H1 (cell line): ENCODE results near the gene UBE2E1. TPM values are rescaled to one million over a fixed set of nuclear protein-coding genes. Genes with fewer than 3 reads are reported as not detected.
"Not testable (repeated sequence)": the region's sequence is repeated elsewhere in the genome, so short reads cannot be mapped to it uniquely, and the experiment has no call there.

Source experiments
- CTCF ChIA-PET: fragments of 300-600 bp; sonication (Branson Sonifier 250); formaldehyde crosslinking; loops from one replicate; lab custom pipeline; 2021; ENCODE audit not compliant: partially characterized antibody; lab: Charles Lee
- POLR2A ChIA-PET: fragments of 300-600 bp; sonication (Branson Sonifier 250); formaldehyde crosslinking; loops from one replicate; lab custom pipeline; 2021; ENCODE audit warnings: inconsistent platforms; ENCODE audit not compliant: partially characterized antibody; lab: Charles Lee
- DNase-seq, 2 experiments: peaks; one replicate each; pipeline versions ENCODE4 v3.0.0 to v3.0.0-alpha.2; 2010 to 2022; ENCODE audit warnings: low spot score in 2 of 2, low read depth in 1 of 2, mixed read lengths in 1 of 2
- FAIRE-seq: peaks from 2 replicates; lab custom pipeline; 2011; peaks lifted over from hg19 to GRCh38; lab: Jason Lieb, UNC
- H2AFZ ChIP-seq: 2 replicates; pipeline ENCODE4 v1.8.1; 2012; ENCODE audit warnings: low read length, inconsistent platforms
- H2AK5ac ChIP-seq: 2 replicates; pipeline ENCODE4 v1.6.1; 2013; ENCODE audit warnings: low read depth, low read length
- H2BK120ac ChIP-seq: replicated peaks from 2 replicates; pipeline ENCODE3; 2013; ENCODE audit warnings: low read depth, low read length, inconsistent platforms
- H2BK12ac ChIP-seq: 2 replicates; pipeline ENCODE4 v1.6.1; 2013; ENCODE audit warnings: low read depth, low read length
- H2BK15ac ChIP-seq: 2 replicates; pipeline ENCODE4 v1.6.1; 2013; ENCODE audit warnings: low read length
- H2BK20ac ChIP-seq: 2 replicates; pipeline ENCODE4 v1.6.1; 2013; ENCODE audit warnings: low read length
- H2BK5ac ChIP-seq: 2 replicates; pipeline ENCODE4 v1.6.1; 2013; ENCODE audit warnings: low read depth, low read length
- H3K14ac ChIP-seq: 2 replicates; pipeline ENCODE4 v1.6.1; 2013; ENCODE audit warnings: inconsistent platforms; ENCODE audit not compliant: insufficient read length
- H3K18ac ChIP-seq: 2 replicates; pipeline ENCODE4 v1.6.1; 2013; ENCODE audit warnings: low read length; ENCODE audit errors: extremely low read depth
- H3K23ac ChIP-seq: 2 replicates; pipeline ENCODE4 v1.6.1; 2013; ENCODE audit warnings: inconsistent platforms; ENCODE audit not compliant: insufficient read length
- H3K23me2 ChIP-seq: 2 replicates; pipeline ENCODE4 v1.6.1; 2013; ENCODE audit warnings: low read depth, low read length
- H3K27ac ChIP-seq: 2 replicates; pipeline ENCODE4 v1.6.1; 2011; ENCODE audit warnings: low read depth, low read length, inconsistent platforms
- H3K27me3 ChIP-seq, 4 experiments: replicated peaks in 1 of 4; 1 replicate in 1 of 4; 2 replicates in 3 of 4; pipeline versions ENCODE4 v1.6.1 to v1.8.1; 2011 to 2013; ENCODE audit warnings: low read length in 3 of 4, mild to moderate bottlenecking in 3 of 4, inconsistent platforms in 2 of 4, mixed read lengths in 2 of 4, moderate library complexity in 1 of 4; ENCODE audit not compliant: control insufficient read depth in 3 of 4, insufficient read depth in 3 of 4; ENCODE audit errors: extremely low read depth in 1 of 4
- H3K36me3 ChIP-seq, 4 experiments: 2 replicates each; pipeline versions ENCODE4 v1.6.1 to v1.8.1; 2011 to 2013; ENCODE audit warnings: mild to moderate bottlenecking in 4 of 4, low read length in 3 of 4, moderate library complexity in 2 of 4, control low read depth in 1 of 4, inconsistent platforms in 1 of 4; ENCODE audit not compliant: insufficient read depth in 4 of 4, control insufficient read depth in 2 of 4
- H3K4ac ChIP-seq: replicated peaks from 2 replicates; pipeline ENCODE3; 2013; ENCODE audit warnings: low read length, low read depth, mixed read lengths, inconsistent platforms; ENCODE audit not compliant: insufficient read length
- H3K4me1 ChIP-seq, 4 experiments: replicated peaks in 1 of 4; 1 replicate in 1 of 4; 2 replicates in 3 of 4; pipeline versions ENCODE4 v1.6.1 to v1.8.1; 2011 to 2013; ENCODE audit warnings: low read length in 3 of 4, inconsistent platforms in 2 of 4, mixed read lengths in 1 of 4; ENCODE audit not compliant: insufficient read depth in 4 of 4, control insufficient read depth in 3 of 4
- H3K4me2 ChIP-seq, 2 experiments: 2 replicates each; pipeline versions ENCODE4 v1.6.1 to v1.8.1; 2011 to 2013; ENCODE audit warnings: low read depth in 2 of 2, low read length in 2 of 2, control low read depth in 1 of 2, inconsistent platforms in 1 of 2, mild to moderate bottlenecking in 1 of 2; ENCODE audit not compliant: insufficient read depth in 1 of 2
- H3K4me3 ChIP-seq, 4 experiments: fragments of 200-600, 300-600 bp in 1 of 4; sonication (generic), shearing (Covaris generic), sonication (Bioruptor Twin) in 1 of 4; 2 replicates each; pipeline versions ENCODE4 v1.5.1 to v1.8.1; 2011 to 2016; ENCODE audit warnings: low read length in 4 of 4, low read depth in 3 of 4, control low read depth in 2 of 4, inconsistent platforms in 2 of 4, mild to moderate bottlenecking in 2 of 4, mixed read lengths in 1 of 4, moderate library complexity in 1 of 4; ENCODE audit not compliant: insufficient read depth in 2 of 4; ENCODE audit errors: extremely low read depth in 1 of 4
- H3K56ac ChIP-seq: replicated peaks from 2 replicates; pipeline ENCODE3; 2013; ENCODE audit warnings: low read depth, mild to moderate bottlenecking, mixed read lengths, low read length, inconsistent platforms; ENCODE audit not compliant: insufficient read length
- H3K79me1 ChIP-seq: 2 replicates; pipeline ENCODE4 v1.6.1; 2013; ENCODE audit warnings: low read depth, low read length, control low read depth
- H3K79me2 ChIP-seq, 2 experiments: 2 replicates each; pipeline versions ENCODE4 v1.6.1 to v1.8.1; 2012 to 2013; ENCODE audit warnings: low read length in 2 of 2, mild to moderate bottlenecking in 2 of 2, inconsistent platforms in 1 of 2; ENCODE audit not compliant: insufficient read depth in 2 of 2, control insufficient read depth in 1 of 2
- H3K9ac ChIP-seq, 4 experiments: replicated peaks in 1 of 4; 1 replicate in 1 of 4; 2 replicates in 3 of 4; pipeline versions ENCODE4 v1.6.1 to v1.8.1; 2011 to 2013; ENCODE audit warnings: low read depth in 3 of 4, low read length in 3 of 4, control low read depth in 2 of 4, mild to moderate bottlenecking in 2 of 4, moderate library complexity in 2 of 4, inconsistent platforms in 1 of 4; ENCODE audit errors: extremely low read depth in 1 of 4
- H3K9me3 ChIP-seq, 2 experiments: 2 replicates each; pipeline versions ENCODE4 v1.6.1 to v1.8.1; 2012 to 2013; ENCODE audit warnings: mild to moderate bottlenecking in 2 of 2, moderate library complexity in 2 of 2, control low read depth in 1 of 2, inconsistent platforms in 1 of 2, low read depth in 1 of 2, low read length in 1 of 2, mixed read lengths in 1 of 2; ENCODE audit not compliant: insufficient read depth in 2 of 2
- H4K20me1 ChIP-seq, 2 experiments: replicated peaks in 1 of 2; 2 replicates each; pipeline versions ENCODE3 to v1.8.1; 2011 to 2013; ENCODE audit warnings: inconsistent platforms in 2 of 2, low read length in 2 of 2, mild to moderate bottlenecking in 1 of 2; ENCODE audit not compliant: insufficient read depth in 2 of 2, control insufficient read depth in 1 of 2
- H4K5ac ChIP-seq: 2 replicates; pipeline ENCODE4 v1.6.1; 2013; ENCODE audit warnings: low read length, low read depth, mixed read lengths, inconsistent platforms; ENCODE audit not compliant: insufficient read length
- H4K8ac ChIP-seq: 2 replicates; pipeline ENCODE4 v1.8.0; 2013; ENCODE audit warnings: mild to moderate bottlenecking, moderate library complexity, low read length, inconsistent platforms; ENCODE audit not compliant: insufficient read depth; ENCODE audit errors: extremely low read depth
- H4K91ac ChIP-seq: replicated peaks from 2 replicates; pipeline ENCODE3; 2013; ENCODE audit warnings: low read length, mixed read lengths, inconsistent platforms; ENCODE audit not compliant: insufficient read length
- BCL11A ChIP-seq, 2 experiments: IDR thresholded peaks; one replicate each; pipeline ENCODE4 v1.6.1; 2011; ENCODE audit warnings: low read depth in 2 of 2, low read length in 2 of 2, mild to moderate bottlenecking in 2 of 2
- FOSL1 ChIP-seq: IDR thresholded peaks from 2 replicates; pipeline ENCODE4 v1.6.1; 2011; ENCODE audit warnings: mild to moderate bottlenecking, low read depth, low read length, moderate library complexity; ENCODE audit not compliant: insufficient read depth
- KDM1A ChIP-seq: fragments of 200-600, 300-600 bp; sonication (generic); IDR thresholded peaks from 2 replicates; pipeline ENCODE4 v1.7.1; 2016; ENCODE audit warnings: mild to moderate bottlenecking, low read length, borderline replicate concordance
- SAP30 ChIP-seq: fragments of 300-600 bp; sonication (generic); IDR thresholded peaks from 2 replicates; pipeline ENCODE4 v1.7.1; 2012; ENCODE audit warnings: low read length, moderate library complexity, mild to moderate bottlenecking, inconsistent platforms; ENCODE audit not compliant: insufficient read depth, insufficient replicate concordance
- TAF7 ChIP-seq: optimal IDR thresholded peaks from 2 replicates; pipeline ENCODE3; 2011; ENCODE audit warnings: low read depth, mild to moderate bottlenecking, inconsistent platforms, low read length, moderate library complexity, borderline replicate concordance
- WGBS, 2 experiments: shearing (Covaris generic) in 1 of 2; methylation state at CpG; one replicate each; pipeline versions ENCODE4 v1.1.6 to v1.1.7; 2013 to 2015; ENCODE audit warnings: low lambda C conversion rate in 2 of 2, mixed read lengths in 2 of 2, inconsistent platforms in 1 of 2, low coverage in 1 of 2, missing lambda C conversion rate in 1 of 2; ENCODE audit not compliant: insufficient replicate concordance in 2 of 2, insufficient coverage in 1 of 2, insufficient read length in 1 of 2; ENCODE audit errors: extremely low coverage in 1 of 2, missing lambda C conversion rate in 1 of 2; 5-methylcytosine and 5-hydroxymethylcytosine counted together
- polyA plus RNA-seq, 7 experiments: library from polyadenylated mRNA; depleted of rRNA in 3 of 7; stranded (reverse) in 5 of 7; unstranded in 2 of 7; fragments of >200 nt in 5 of 7; fragments of 200-250 nt in 2 of 7; gene quantifications; 1 replicate in 5 of 7; 2 replicates in 1 of 7; 4 replicates in 1 of 7; pipeline versions ENCODE4 v1.2.1 to v1.2.3, GENCODE V29; 2011 to 2013; ENCODE audit warnings: missing spikeins in 2 of 7, mixed read lengths in 2 of 7
- total RNA-seq: library from RNA; stranded (reverse); fragmentation: NEBNext Ultra II Directional; extraction: Animal tissue kit (Norgen Biotek cat#: 25700); gene quantifications from 2 replicates; pipeline ENCODE4 v1.2.1, GENCODE V29; 2021

Gene UBE2E1
- total and polyA plus RNA-seq, 2 of the 8 experiments (the other 6 are each of a cell fraction or from before 2014, with no cell fraction given), result 109 to 141 TPM

- no peak for TF ChIP-seq BCL11A (IDR thresholded peaks at IDR 0.05; ENCODE audit: low read depth in 2 of 2, low read length in 2 of 2)
- no peak for TF ChIP-seq FOSL1
- TF ChIP-seq TAF7, result no peak
- TF ChIP-seq KDM1A, result no peak
- no peak for TF ChIP-seq SAP30
Observed at GRCh38 chr3:23880703-23881339, 75.1 kb downstream of the UBE2E1 start (continued).

GRCh38 chr3:23881993-23882392 lies 76.2 kb downstream of the UBE2E1 start:
- POLR2A ChIA-PET, result interaction anchor here (0.6 to 4.7 kb wide), 4 partner anchors 10 to 176 kb away, joined by 3 to 45 read pairs (median 6); partner anchors contain the start of genes NKIRAS1 and RPL15
- not testable (repeated sequence) for FAIRE-seq, H4K20me1 ChIP-seq

More at GRCh38 chr3:23881993-23882392, 76.2 kb downstream of the UBE2E1 start:
- not testable (repeated sequence) for H3K23me2 ChIP-seq, H3K27me3 ChIP-seq, H2AFZ ChIP-seq, H3K56ac ChIP-seq, H4K5ac ChIP-seq, DNase-seq, H3K4me1 ChIP-seq, H3K9ac ChIP-seq, H4K91ac ChIP-seq, H2BK5ac ChIP-seq, H2BK120ac ChIP-seq, H2AK5ac ChIP-seq, H3K27ac ChIP-seq, H3K4ac ChIP-seq, H3K4me2 ChIP-seq, H3K14ac ChIP-seq, H2BK12ac ChIP-seq, H3K4me3 ChIP-seq, H2BK20ac ChIP-seq, H3K18ac ChIP-seq, H3K23ac ChIP-seq, H2BK15ac ChIP-seq, H4K8ac ChIP-seq, H3K79me1 ChIP-seq
- H3K36me3 ChIP-seq, result peaks cover 0 to 28% (median 10%) of the 10 kb centered on the region in 4 experiments; a peak in 7 of 8 replicates
- CTCF ChIA-PET, result interaction anchor here (0.6 to 3.4 kb wide), 8 partner anchors 8 to 122 kb away, joined by 3 to 15 read pairs (median 3); no protein-coding TSS in a partner anchor
- H3K9me3 ChIP-seq, result peaks cover 9 to 17% of the 10 kb centered on the region in 2 experiments; a peak in 3 of 4 replicates
- peaks cover 3 to 57% of the 10 kb centered on the region in 2 experiments; a peak in 3 of 4 replicates for H3K79me2 ChIP-seq
- whole genome bisulfite sequencing, 2 experiments, result 94% methylated on average over 4 of the region's 4 CpGs; no CpG with 5 or more reads in 1 of the 2 experiments
